Activated CD8-positive, alpha-beta memory T cell treated with anti-CD3 and anti-CD28 coated beads for 36 hours (primary cell): ENCODE results near the gene ZNF805. TPM values are rescaled to one million over a fixed set of nuclear protein-coding genes. Genes with fewer than 3 reads are reported as not detected.
"Not testable (repeated sequence)": the region's sequence is repeated elsewhere in the genome, so short reads cannot be mapped to it uniquely, and the experiment has no call there.

Source experiments
- CTCF ChIA-PET: fragments of 350-600 bp; sonication (Branson Sonifier 250); formaldehyde crosslinking; loops from one replicate; lab custom pipeline; 2021; ENCODE audit warnings: antibody characterized with exemption; lab: Charles Lee
- POLR2A ChIA-PET: fragments of 350-600 bp; sonication (Branson Sonifier 250); formaldehyde crosslinking; loops from one replicate; lab custom pipeline; 2021; ENCODE audit warnings: antibody characterized with exemption; lab: Charles Lee
- total RNA-seq, 2 experiments: library from RNA; stranded (reverse); gene quantifications; one replicate each; pipeline ENCODE4 v1.2.3, GENCODE V29; 2021

Gene ZNF805
- total RNA-seq, 2 experiments from 2014 or later = 8.8 to 9.5 TPM

- POLR2A ChIA-PET = no interaction called here
Measured at GRCh38 chr19:57262044-57262443, 21.6 kb downstream of the ZNF805 start.

GRCh38 chr19:57263244-57263741 lies 22.9 kb downstream of the ZNF805 start:
- CTCF ChIA-PET = interaction anchor here (0.9 kb wide), 1 partner anchor 24 kb away, joined by 3 read pairs; no protein-coding TSS in a partner anchor
- POLR2A ChIA-PET = interaction anchor here (0.5 kb wide), 1 partner anchor 601 kb away, joined by 10 read pairs; no protein-coding TSS in a partner anchor

More at GRCh38 chr19:57262044-57262443, 21.6 kb downstream of the ZNF805 start:
- CTCF ChIA-PET = no interaction called here

- ChIA-PET POLR2A (no interaction called here), CTCF (interaction anchor here (1.0 kb wide), 1 partner anchor 43 kb away, joined by 3 read pairs; no protein-coding TSS in a partner anchor)
Measured at GRCh38 chr19:57267291-57267690, 26.9 kb downstream of the ZNF805 start.

GRCh38 chr19:57269515-57270250 lies 29.3 kb downstream of the ZNF805 start:
- ChIA-PET CTCF (no interaction called here), POLR2A (no interaction called here)

- POLR2A ChIA-PET = no interaction called here
- CTCF ChIA-PET = no interaction called here
Measured at GRCh38 chr19:57271280-57271679, 30.8 kb downstream of the ZNF805 start.

- POLR2A ChIA-PET = no interaction called here
- CTCF ChIA-PET = interaction anchor here (0.7 kb wide), 2 partner anchors 16 to 47 kb away, joined by 3 to 5 read pairs; no protein-coding TSS in a partner anchor
Measured at GRCh38 chr19:57273014-57273413, 32.6 kb downstream of the ZNF805 start.

- ChIA-PET CTCF (interaction anchor here (1.3 kb wide), 1 partner anchor 13 kb away, joined by 3 read pairs; no protein-coding TSS in a partner anchor), POLR2A (interaction anchor here (0.5 to 0.6 kb wide), 2 partner anchors 16 to 42 kb away, joined by 9 read pairs; no protein-coding TSS in a partner anchor)
Measured at GRCh38 chr19:57276430-57276829, 36.0 kb downstream of the ZNF805 start.

GRCh38 chr19:57278481-57278880 lies 38.0 kb downstream of the ZNF805 start:
- CTCF ChIA-PET, POLR2A ChIA-PET: not testable (repeated sequence)

GRCh38 chr19:57279418-57280164 lies 39.2 kb downstream of the ZNF805 start:
- CTCF ChIA-PET = no interaction called here
- POLR2A ChIA-PET = interaction anchor here (0.6 to 1.3 kb wide), 2 partner anchors 68 to 107 kb away, joined by 3 to 4 read pairs; no protein-coding TSS in a partner anchor

GRCh38 chr19:57280165-57280961 lies 39.9 kb downstream of the ZNF805 start, which contains the start of gene ZNF460:
ZNF460 (plus strand) TSS chr19:57280485; CDS start chr19:57280807, 322 bp downstream.
- ChIA-PET POLR2A (interaction anchor here (0.6 to 1.3 kb wide), 2 partner anchors 67 to 108 kb away, joined by 3 to 4 read pairs; no protein-coding TSS in a partner anchor), CTCF (no interaction called here)

GRCh38 chr19:57280962-57281400 lies 40.5 kb downstream of the ZNF805 start:
- ChIA-PET CTCF (no interaction called here), POLR2A (no interaction called here)

- CTCF ChIA-PET = interaction anchor here (0.7 kb wide), 1 partner anchor 403 kb away, joined by 4 read pairs; no protein-coding TSS in a partner anchor
Measured at GRCh38 chr19:57282011-57282643, 41.7 kb downstream of the ZNF805 start.

GRCh38 chr19:57288373-57288772 lies 47.9 kb downstream of the ZNF805 start:
- CTCF ChIA-PET = no interaction called here
- POLR2A ChIA-PET = no interaction called here

More at GRCh38 chr19:57282011-57282643, 41.7 kb downstream of the ZNF805 start:
- POLR2A ChIA-PET = interaction anchor here (0.6 kb wide), 2 partner anchors 110 to 453 kb away, joined by 3 to 5 read pairs; no protein-coding TSS in a partner anchor

GRCh38 chr19:57290970-57291369 lies 50.5 kb downstream of the ZNF805 start:
- CTCF ChIA-PET = no interaction called here
- POLR2A ChIA-PET = no interaction called here

GRCh38 chr19:57292547-57292946 lies 52.1 kb downstream of the ZNF805 start:
- POLR2A ChIA-PET = no interaction called here
- CTCF ChIA-PET = no interaction called here

- ChIA-PET CTCF (no interaction called here), POLR2A (interaction anchor here (1.2 kb wide), 1 partner anchor 8 kb away, joined by 3 read pairs; no protein-coding TSS in a partner anchor)
Measured at GRCh38 chr19:57293719-57294118, 53.3 kb downstream of the ZNF805 start.

GRCh38 chr19:57302020-57302465 lies 61.6 kb downstream of the ZNF805 start:
- POLR2A ChIA-PET = interaction anchor here (0.9 kb wide), 1 partner anchor 9 kb away, joined by 3 read pairs; no protein-coding TSS in a partner anchor
- CTCF ChIA-PET = no interaction called here
